ENCODE measurements around the gene OPTC. TPM values are rescaled to one million over a fixed set of nuclear protein-coding genes. Genes with fewer than 3 reads are reported as not detected.
A peak's percentile ranks its signal among the peaks of the same experiment; 100 is the strongest.
"Not testable (repeated sequence)": the region's sequence is repeated elsewhere in the genome, so short reads cannot be mapped to it uniquely, and the experiment has no call there.

Gene OPTC
- total and polyA plus RNA-seq, 2 of the 8 experiments (the other 6 are each of a cell fraction or from before 2014, with no cell fraction given), result 1.1 to 4.0 TPM

- peak overlapping the region; percentile 17 for H3K4ac ChIP-seq (replicated peaks; ENCODE audit: insufficient read length, low read depth, low read length)
- peak overlapping the region; percentile 88; the same call in 1 of the 2 replicates for H2BK12ac ChIP-seq (ENCODE audit: low read depth, low read length)
- H3K23me2 ChIP-seq (ENCODE audit: low read depth, low read length); H3K23ac ChIP-seq (ENCODE audit: insufficient read length); H3K79me2 ChIP-seq (ENCODE audit: control insufficient read depth in 1 of 2, insufficient read depth in 2 of 2, low read length in 2 of 2); H2BK120ac ChIP-seq (replicated peaks; ENCODE audit: low read depth, low read length); FAIRE-seq; H3K56ac ChIP-seq (replicated peaks; ENCODE audit: insufficient read length, low read depth, low read length); H2BK20ac ChIP-seq (ENCODE audit: low read length); H2AFZ ChIP-seq (ENCODE audit: low read length); H3K9me3 ChIP-seq (ENCODE audit: insufficient read depth in 2 of 2, low read depth in 1 of 2, low read length in 1 of 2); H3K27ac ChIP-seq (ENCODE audit: low read depth, low read length); H4K8ac ChIP-seq (ENCODE audit: extremely low read depth, insufficient read depth, low read length); H3K18ac ChIP-seq (ENCODE audit: extremely low read depth, low read length); H3K4me3 ChIP-seq (ENCODE audit: extremely low read depth in 1 of 4, insufficient read depth in 2 of 4, low read depth in 3 of 4, low read length in 4 of 4); H4K91ac ChIP-seq (replicated peaks; ENCODE audit: insufficient read length, low read length); H3K36me3 ChIP-seq (ENCODE audit: control insufficient read depth in 2 of 4, insufficient read depth in 4 of 4, low read length in 3 of 4); H4K20me1 ChIP-seq (replicated peaks in 1 of 2; ENCODE audit: control insufficient read depth in 1 of 2, insufficient read depth in 2 of 2, low read length in 2 of 2); H4K5ac ChIP-seq (ENCODE audit: insufficient read length, low read depth, low read length); H3K14ac ChIP-seq (ENCODE audit: insufficient read length); DNase-seq (ENCODE audit: low read depth in 1 of 2, low spot score in 2 of 2); H3K79me1 ChIP-seq (ENCODE audit: low read depth, low read length); H2BK15ac ChIP-seq (ENCODE audit: low read length); H3K9ac ChIP-seq (replicated peaks in 1 of 4; ENCODE audit: extremely low read depth in 1 of 4, low read depth in 3 of 4, low read length in 3 of 4): not testable (repeated sequence)
- 0 out of 2 replicates have a peak overlapping the region, but pooled peaks have one; percentile 71 for H2AK5ac ChIP-seq (ENCODE audit: low read depth, low read length)
- ChIA-PET POLR2A (ENCODE audit: partially characterized antibody) (interaction anchor here (1.1 to 1.7 kb wide), 2 partner anchors 8 to 10 kb away, joined by 3 to 7 read pairs; no protein-coding TSS in a partner anchor), CTCF (ENCODE audit: partially characterized antibody) (interaction anchor here (0.8 to 13.3 kb wide), 7 partner anchors 9 to 245 kb away, joined by 3 to 108 read pairs (median 4); no protein-coding TSS in a partner anchor)
- H3K4me2 ChIP-seq (ENCODE audit: insufficient read depth in 1 of 2, low read depth in 2 of 2, low read length in 2 of 2), result peak overlapping the region in 1 of 2 experiments; percentile 63; a peak in 2 of 4 replicates
- 0 out of 2 replicates have a peak overlapping the region, but pooled peaks have one; percentile 40 for H2BK5ac ChIP-seq (ENCODE audit: low read depth, low read length)
- WGBS, 2 experiments (ENCODE audit: extremely low coverage in 1 of 2, insufficient coverage in 1 of 2, insufficient read length in 1 of 2, insufficient replicate concordance in 2 of 2, low coverage in 1 of 2, low lambda C conversion rate in 2 of 2, missing lambda C conversion rate in 1 of 2), result 86% methylated on average over 4 of the region's 4 CpGs; no CpG with 5 or more reads in 1 of the 2 experiments
- peaks cover 32 to 69% (median 52%) of the 10 kb centered on the region in 4 experiments for H3K4me1 ChIP-seq (replicated peaks in 1 of 4; ENCODE audit: control insufficient read depth in 3 of 4, insufficient read depth in 4 of 4, low read length in 3 of 4)
- peaks cover 7 to 68% (median 57%) of the 10 kb centered on the region in 4 experiments for H3K27me3 ChIP-seq (replicated peaks in 1 of 4; ENCODE audit: control insufficient read depth in 3 of 4, extremely low read depth in 1 of 4, insufficient read depth in 3 of 4, low read length in 3 of 4)
Measured at GRCh38 chr1:203518139-203518538, 24.2 kb downstream of the OPTC start.
